HG02798 (cell line): ENCODE results near the gene CPT1C.

Experiments used
- ATAC-seq: cut with Tn5 transposase; IDR thresholded peaks from one replicate; pipeline ENCODE4 v1.9.1; 2021; ENCODE audit warnings: mild to moderate bottlenecking; ENCODE audit not compliant: unreplicated experiment, poor library complexity

CPT1C gene

GRCh38 chr19:49690656-49691242 lies at the start of gene CPT1C:
TSS of gene CPT1C (plus strand) at chr19:49691116. CDS start at chr19:49692253, 1,137 bp downstream.
- ATAC-seq = no peak

GRCh38 chr19:49641688-49642491 lies 49.0 kb upstream of the CPT1C start, which contains the start of gene SCAF1:
TSS of gene SCAF1 (plus strand) at chr19:49642209. CDS start at chr19:49645027, 2,818 bp downstream.
- ATAC-seq = peak; percentile 72

- ATAC-seq = no peak
Measured at GRCh38 chr19:49642492-49643035, 48.4 kb upstream of the CPT1C start.

GRCh38 chr19:49643466-49643865 lies 47.5 kb upstream of the CPT1C start:
- ATAC-seq = no peak

- ATAC-seq = no peak
Measured at GRCh38 chr19:49645592-49645991, 45.3 kb upstream of the CPT1C start.

GRCh38 chr19:49645995-49646394 lies 44.9 kb upstream of the CPT1C start:
- ATAC-seq = no peak

GRCh38 chr19:49646586-49646985 lies 44.3 kb upstream of the CPT1C start:
- ATAC-seq = no peak

- ATAC-seq = no peak
Measured at GRCh38 chr19:49651029-49651819, 39.7 kb upstream of the CPT1C start.

- ATAC-seq = no peak
Measured at GRCh38 chr19:49651820-49652550, 38.9 kb upstream of the CPT1C start.

GRCh38 chr19:49652551-49653465 lies 38.1 kb upstream of the CPT1C start:
- ATAC-seq = no peak

GRCh38 chr19:49653466-49653806 lies 37.5 kb upstream of the CPT1C start:
- ATAC-seq = no peak

GRCh38 chr19:49654581-49654980 lies 36.3 kb upstream of the CPT1C start:
- ATAC-seq = no peak

GRCh38 chr19:49655570-49656455 lies 35.1 kb upstream of the CPT1C start:
- ATAC-seq = no peak

- no peak for ATAC-seq
Measured at GRCh38 chr19:49656456-49657109, 34.3 kb upstream of the CPT1C start.

GRCh38 chr19:49657493-49658138 lies 33.3 kb upstream of the CPT1C start:
- no peak for ATAC-seq

- no peak for ATAC-seq
Measured at GRCh38 chr19:49658139-49658517, 32.8 kb upstream of the CPT1C start.
